Medulla oblongata (tissue), 1 donor: ENCODE measurements around the gene KCNMA1.
A peak's percentile ranks its signal among the peaks of the same experiment; 100 is the strongest.

Experiments
- DNase-seq: peaks from one replicate; pipeline ENCODE4 v3.0.0-alpha.2; 2015; ENCODE audit errors: extremely low spot score

Gene KCNMA1

DNA sequence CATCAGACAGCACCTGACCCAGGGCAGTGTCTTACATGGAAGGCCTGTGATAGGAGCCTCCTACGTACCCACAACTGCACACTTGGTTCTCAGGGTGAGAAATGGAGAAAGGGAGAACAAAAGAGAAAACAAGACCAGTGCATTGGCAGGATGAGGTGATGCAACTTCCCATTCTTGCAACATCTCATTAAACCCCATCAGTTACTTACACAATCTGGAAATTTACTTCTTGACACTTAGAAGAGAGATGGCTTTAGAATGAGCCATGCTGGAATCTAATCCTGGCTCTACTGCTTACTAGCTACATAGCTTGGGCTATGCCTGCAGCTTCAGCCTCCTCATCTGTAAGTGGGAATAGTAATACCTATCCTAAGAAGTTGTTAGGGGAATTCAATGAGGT lies 391.7 kb downstream of the KCNMA1 start:
- peak; percentile 64 for DNase-seq

DNA sequence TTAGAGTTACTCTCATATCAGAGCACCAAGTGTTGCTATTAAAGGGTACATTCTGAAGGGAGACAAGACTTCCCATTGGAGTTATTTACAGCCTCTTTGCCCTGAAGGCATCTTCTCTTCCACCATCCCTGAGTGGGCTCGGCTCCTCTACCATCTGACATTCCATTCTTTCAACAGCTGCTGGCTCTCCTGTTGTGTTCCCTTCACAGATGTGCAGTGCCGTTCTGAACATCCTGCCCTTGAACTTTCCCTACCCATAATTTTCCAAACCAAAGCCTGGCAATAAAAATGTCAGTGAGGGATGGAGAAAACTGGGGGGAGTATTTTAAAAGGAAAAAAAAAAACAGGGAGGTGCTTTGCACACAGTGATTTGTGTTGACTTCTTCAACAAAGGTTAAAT lies 392.9 kb downstream of the KCNMA1 start:
- no peak for DNase-seq

DNA sequence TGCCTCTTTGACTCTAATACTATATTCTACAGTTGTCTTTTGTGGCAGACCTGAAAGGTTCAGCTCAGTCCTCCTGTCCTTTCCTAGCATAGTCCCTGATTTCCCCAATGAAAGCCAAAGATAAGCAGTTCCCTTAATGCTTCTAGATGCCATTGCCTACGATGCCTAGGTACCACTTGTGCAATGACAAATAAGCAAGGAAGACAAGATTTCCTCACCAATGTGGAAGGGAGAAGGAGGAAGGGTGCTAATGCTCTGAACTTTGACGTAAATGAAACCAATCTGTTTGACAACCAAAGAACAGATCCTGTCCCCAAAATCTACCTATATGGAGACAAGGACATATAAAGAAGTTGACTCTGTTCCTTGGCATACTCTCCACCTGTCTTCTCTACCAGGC lies 393.3 kb downstream of the KCNMA1 start:
- no peak for DNase-seq

DNA sequence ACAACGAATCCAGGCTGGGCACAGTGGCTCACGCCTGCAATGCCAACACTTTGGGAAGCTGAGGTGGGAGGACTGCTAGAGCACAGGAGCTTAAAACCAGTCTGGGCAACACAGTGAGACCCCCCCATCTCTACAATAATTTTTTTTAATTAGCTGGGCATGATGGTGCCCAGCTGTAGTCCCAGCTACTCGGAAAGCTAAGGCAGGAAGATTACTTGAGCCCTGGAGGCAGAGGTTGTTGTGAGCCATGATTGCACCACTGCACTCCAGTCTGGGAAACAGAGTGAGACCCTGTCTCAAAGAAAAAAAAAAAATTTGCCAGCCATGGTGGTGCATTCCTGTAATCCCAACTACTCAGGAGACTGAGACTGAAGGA lies 396.3 kb downstream of the KCNMA1 start:
- no peak for DNase-seq

DNA sequence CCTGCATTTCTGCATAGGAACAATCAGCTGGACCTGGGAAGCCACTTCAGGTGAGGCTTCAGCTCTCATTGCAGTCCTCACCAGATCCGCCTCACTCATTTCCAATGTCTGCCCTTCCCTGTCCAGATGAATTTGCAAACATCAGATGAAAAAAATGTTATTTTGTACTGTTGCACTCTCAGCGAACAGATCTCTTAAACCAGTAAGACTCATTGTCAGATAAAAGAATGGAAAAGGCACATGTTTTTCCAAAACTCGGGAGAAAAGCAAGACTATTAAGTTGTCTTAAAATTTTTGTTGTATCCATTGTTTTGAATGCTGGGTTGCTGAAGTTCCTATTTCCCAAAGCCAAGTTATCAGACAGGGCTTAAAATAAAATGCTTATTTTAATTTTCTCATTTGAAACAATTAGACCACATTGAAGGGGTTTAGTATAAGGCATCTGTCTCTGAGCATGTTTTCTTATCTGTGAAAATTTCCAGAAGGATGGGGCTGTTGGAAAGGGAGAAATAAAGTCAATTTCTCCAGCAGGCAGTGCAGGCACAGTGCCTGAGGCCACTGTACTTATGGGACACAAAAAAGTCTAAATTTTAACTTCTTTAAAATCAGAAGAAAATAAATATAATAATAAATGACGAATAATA lies 396.8 kb downstream of the KCNMA1 start:
- no peak for DNase-seq

DNA sequence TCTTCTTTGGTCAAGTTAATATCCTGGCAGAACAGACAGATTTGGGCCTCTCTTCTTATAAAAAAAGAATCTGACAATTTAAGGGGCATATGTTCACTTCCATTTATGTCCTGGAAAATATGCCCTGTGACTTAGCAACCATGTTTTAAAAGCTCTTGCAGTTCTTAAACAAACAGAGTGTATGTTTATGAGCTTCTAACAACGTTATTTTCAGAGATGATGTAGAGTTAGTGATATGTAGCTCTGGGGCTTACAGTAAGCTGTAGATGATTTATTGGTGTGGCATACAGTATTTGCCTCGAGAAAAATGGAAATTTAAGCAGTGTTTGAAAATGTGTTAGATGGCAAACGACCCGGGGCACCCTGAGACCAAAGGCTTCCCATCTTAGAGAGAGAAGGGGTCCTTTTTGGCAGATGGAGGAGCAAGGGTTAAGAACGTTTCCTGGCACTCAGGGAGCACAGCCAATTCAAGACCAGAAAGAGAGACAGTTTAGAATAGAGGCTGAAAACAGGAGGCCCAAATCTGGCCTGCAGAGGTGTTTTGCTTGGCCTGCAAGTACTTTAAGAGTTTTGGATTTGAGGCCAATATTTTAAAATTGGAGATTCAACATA lies 397.5 kb downstream of the KCNMA1 start:
- no peak for DNase-seq

DNA sequence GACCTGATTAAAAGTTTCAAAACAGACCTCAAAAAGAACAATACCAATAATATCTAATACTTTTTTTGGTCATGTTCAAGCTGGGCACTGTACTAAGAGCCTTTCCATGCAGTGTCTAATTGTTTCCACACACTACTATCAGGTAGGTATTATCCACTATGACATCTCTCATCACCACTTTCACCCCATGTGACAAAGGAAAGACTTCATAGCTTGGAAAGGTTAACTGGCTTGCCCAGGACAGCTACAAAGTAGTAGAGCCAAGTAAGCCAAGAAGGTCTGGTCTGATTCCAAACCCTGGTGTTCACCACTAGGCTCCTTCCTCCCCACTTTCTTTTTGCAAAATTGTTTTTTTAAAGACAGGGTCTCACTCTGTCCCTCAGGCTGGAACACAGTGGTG lies 400.5 kb downstream of the KCNMA1 start:
- DNase-seq = no peak

DNA sequence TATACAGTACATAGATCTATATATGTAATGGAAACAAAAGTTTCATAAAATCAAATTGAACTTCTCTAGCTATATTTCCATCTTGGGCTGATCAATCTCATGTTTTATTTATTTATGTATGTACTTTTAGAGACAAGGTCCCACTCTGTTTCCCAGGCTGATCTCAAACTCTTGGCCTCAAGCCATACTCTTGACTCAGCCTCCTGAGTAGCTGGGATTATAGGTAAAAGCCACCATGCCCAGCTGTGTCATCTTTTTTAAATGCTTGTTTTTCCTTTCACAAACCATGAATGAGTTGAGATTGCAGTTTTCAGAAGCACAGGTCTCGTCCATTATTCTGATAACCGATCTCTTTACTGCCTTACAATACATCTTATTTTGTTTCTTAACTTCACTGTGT lies 400.9 kb downstream of the KCNMA1 start:
- DNase-seq = no peak

DNA sequence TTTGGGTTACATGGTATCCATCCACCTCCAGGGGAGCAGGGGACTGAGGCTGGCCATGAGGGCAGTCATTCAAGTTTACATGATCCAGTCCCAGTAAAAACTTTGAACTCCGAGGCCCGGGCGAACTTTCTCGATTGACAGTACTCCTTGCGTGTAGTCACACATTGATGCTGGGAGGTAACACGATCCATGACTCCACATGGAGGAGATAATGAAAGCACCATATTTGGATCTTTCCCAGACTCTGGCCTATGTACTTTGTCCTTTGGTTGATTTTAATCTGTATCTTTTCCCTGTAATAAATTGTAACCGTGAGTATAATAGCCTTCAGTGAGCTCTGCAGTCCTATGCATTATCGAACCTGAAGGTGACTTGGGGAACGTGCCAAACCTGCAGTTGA lies 401.6 kb downstream of the KCNMA1 start:
- no peak for DNase-seq

DNA sequence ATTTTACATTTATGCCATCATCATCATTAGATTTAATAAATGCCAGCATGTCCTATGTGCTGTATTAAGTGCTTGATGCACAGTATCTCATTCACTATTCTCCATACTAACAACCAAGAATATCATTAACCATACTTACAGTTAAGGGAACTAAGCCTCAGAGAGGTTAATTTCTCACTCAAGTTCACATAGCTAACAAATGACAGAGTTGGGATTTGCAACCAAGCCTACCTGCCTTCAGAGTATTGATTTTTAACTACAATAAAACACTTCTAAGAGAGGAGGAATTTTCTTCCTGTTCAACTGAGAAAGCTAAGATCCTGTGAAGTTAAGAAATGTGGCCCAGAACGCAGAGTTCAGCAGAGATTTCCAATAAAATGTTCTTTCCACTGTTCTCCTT lies 403.0 kb downstream of the KCNMA1 start:
- DNase-seq = no peak

DNA sequence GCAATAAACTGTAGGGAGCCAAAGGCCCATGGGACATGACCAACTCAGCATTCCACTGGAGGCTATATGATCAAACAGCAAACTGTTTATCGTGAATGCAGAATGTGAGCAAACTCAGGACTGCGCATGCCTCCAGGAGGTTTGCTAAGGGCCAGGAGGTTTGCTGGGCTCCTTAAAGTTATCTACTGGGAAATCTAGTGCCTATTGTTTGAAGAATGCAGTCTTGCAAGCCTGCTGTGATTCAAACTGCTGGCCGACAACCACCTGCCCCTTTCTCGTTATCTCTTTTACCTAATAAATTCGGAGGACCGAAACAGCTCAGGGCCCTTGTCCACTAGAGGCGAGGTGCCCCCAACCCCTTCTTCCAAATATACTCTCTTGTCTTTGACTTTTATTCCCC lies 404.1 kb downstream of the KCNMA1 start:
- DNase-seq = no peak

DNA sequence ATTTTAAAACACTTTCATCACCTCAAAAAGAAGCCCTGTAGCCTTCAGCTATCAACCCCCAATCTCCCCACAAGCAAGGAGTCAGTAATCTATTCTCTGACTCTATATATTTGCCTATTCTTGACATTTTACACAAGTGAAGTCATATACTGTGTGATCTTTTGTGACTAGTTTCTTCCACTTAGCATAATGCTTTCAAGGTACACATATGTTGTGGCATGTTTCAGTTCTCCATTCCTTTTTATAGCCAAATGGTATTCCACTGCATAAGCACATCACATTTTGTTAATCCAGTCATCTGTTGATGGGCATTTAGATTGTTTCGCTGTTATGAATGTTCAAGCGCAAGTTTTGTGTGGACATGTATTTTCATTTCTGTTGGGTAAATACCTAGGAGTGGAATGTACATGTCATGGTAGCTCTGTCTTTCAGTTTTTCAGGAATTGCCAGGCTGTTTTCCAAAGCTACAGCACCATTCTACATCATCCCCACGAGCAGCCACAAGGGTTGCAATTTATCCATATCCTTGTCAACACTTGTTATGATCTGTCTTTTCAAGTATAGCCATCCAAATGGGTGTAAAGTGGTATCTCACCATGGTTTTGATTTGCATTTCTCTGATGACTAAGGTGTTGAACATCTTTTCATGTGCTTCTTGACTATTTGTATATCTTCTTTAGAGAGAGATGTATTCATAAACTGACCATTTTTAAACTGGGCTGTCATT lies 405.6 kb downstream of the KCNMA1 start:
- no peak for DNase-seq

DNA sequence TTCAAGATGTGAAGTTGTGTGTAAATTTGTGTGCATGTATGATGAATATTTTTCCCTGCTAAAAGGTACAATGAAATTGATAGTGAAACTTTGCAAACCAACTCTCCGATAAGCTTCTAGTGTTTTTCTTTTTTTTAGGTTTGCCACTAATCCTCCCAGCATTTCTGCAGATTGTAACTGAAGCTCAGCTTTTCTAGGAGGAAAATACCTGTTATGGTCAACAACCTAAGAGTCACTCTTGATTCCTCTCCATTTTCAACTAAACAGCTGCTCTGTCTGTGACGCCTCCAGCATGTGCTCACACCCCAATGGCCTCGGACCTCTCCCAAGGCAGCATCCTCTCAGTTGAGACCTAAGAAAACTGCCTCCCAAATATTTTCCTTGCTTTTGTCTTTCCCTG lies 406.2 kb downstream of the KCNMA1 start:
- DNase-seq = no peak

DNA sequence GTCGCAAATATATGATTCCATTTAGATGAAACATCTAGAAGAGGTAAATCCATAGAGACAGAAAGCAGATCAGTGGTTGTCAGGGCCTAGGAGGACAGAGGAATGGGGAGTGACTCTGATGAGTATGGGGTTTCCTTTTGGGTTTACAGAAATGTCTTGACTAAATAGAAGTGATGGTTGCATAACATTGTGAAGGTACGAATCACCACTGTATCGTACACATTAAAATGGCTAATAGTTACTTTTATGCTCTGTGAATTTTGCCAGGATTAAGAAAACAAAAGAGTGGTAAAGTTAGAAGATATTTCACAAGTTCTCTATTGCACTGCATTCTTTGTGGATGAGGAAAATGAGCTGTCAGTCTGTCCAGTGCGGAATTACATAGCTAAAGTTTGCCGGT lies 407.4 kb downstream of the KCNMA1 start:
- DNase-seq = no peak

DNA sequence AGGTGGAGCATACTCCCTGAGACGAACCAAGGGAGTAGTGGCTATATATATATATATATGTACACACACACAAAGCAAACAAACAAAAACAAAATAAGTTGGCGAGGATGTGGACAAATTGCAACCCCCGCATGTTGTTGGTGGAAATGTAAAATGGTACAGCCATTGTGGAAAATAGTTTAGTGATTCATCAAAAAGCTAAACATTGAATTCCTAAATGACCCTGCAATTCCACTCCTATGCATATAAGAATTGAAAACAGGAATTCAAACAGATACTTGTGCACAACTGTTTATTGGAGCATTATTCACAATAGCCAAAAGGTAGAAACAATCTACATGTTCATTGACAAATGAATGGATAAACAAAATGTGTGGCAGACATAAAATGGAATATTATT lies 407.9 kb downstream of the KCNMA1 start:
- DNase-seq = no peak

DNA sequence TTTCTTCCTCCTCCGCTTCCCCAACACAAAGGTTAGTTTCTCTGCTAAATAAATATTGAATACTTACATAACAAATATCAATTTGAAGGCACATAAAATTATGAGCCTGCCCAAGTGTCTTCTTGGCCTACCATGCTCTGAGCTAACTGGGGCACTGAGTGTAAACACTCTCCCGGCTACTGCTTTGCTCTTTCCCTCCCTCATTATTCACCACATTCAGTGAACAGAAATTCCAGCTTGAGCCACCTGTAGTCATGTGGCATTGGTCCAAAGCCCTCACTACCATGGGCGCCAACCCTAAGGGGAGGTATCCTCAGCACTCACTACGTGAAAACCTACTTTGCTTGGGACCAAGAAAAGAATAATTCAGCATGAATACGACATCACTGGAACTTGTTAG lies 409.0 kb downstream of the KCNMA1 start:
- DNase-seq = no peak

DNA sequence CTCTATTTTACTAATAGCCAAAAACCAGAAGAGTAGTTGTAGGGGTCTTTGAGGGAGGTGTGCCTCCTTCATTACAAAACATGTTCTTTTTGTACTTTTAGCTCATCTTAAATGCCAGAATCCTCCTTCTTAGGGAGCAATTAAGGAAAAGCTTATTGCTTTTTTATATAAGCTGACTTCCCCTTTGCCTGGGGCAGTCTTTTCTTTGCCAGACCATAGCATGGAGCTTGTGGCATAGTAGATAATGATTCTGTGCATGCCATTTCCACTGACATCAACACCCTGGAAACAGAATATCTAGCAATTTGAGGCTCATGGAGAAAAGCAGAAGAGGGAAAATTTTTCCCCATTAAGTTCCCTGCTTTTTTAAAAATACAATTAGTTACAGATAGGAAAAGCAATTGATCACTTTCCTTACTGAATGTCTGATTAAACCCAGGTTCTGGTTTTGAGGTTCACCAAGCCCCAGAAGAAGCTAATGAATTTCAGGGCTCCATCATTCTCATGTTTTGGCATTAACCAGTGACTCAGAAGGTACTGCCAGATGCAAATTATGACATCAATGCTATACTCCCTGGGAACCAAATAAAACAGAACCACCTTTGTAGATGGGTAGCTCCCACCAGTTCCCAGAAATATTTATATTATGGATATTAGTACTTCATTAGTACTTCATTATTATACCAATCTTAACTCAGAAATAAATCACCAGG lies 410.6 kb downstream of the KCNMA1 start:
- no peak for DNase-seq

DNA sequence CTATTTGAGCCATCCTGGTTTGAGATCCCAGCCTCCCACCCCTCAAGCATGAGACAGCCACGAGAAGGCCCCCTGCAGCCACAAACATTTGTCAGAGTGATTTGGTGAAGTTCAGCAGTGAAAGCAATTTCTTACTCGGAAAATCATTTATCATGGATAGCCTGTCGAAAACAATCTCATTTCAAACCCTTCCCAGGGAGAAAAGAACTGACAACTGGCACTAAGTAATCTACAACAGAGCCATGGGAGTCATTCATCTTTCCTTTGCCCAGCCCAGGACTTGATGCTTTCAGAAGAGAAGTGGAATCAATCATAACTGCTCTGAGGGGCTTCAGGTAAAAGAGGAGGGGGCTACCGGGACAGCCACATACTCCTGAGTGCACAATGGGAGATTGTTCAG lies 411.2 kb downstream of the KCNMA1 start:
- DNase-seq = no peak

DNA sequence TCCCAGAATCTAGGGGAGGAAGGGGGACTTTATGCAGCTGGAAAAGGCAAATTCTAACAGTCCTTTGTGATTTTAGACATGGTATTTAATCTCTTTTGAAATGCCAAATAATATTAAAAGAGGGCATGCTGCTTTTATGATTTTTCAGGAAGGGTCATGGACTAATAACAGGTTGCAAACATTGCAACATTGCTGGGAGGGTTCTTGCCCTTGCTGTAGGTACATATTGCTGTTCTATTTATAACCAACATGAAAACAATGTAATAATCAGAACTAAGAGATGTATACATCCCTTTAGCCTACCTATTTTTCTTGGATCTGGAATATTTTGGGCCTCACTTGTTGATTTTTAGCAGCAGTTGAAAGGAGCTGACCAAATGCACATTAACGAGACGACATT lies 411.6 kb downstream of the KCNMA1 start:
- no peak for DNase-seq

DNA sequence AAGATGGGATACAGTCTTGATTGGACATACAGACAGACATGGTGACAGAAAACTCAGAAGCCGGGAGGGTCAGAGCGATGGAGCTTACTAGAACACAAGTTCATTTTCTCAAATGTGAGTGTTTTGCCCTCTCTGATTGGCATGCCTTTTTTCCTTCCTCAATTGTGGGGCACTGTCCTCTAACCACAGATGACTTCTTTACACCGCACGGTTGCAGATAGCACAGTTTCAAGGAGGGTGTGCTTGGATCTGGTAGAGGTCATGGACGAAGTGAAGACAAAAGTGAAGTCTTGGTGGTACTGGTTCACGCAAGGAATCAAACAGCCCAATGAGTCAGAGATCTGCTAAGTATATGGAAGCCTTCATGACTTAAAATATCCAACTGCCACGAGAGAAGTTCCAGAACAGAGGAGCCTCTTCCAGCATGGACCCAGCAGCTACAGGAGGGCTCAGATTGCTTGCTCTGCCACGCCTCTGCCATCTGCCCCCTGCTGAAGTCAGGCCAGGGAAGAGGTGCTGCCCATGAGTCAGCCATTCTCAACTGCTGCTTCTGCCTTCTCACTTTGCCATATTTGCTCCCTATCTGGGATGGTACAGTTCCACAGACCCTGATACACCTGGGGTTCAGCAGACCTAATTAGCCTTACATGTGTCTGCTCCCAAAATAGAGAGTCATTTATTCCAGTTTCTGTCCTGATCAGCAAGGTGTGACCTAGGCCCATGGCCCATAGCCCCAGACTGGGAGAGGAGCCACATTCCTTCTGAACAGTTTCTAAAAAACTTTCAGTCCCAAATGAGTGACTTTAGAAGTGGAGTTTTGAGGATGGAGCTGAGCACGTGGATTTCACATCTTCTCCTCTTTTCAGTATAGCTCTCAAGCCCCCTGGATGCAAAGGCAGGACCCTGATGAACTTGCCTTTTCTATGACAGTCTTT lies 413.8 kb downstream of the KCNMA1 start:
- DNase-seq = no peak

DNA sequence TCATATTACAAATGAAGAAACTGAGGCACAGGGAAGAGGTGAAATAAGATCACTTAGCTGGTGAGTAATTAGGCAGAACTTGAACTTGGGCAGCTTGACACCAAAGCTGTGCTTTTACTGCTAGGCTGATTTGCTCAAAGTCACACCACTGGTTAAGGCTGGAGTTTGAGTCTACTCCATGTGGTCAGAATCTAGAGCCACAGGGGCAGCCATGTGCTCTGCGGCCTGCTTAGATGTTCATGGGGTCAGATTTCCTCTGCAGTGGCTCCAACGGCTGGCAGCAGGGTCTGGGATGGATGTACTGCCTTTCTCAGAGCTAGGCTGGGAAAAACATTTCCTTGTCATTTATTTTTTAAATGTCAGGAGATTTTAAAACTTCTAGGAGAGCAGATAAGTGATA lies 417.5 kb downstream of the KCNMA1 start:
- no peak for DNase-seq

DNA sequence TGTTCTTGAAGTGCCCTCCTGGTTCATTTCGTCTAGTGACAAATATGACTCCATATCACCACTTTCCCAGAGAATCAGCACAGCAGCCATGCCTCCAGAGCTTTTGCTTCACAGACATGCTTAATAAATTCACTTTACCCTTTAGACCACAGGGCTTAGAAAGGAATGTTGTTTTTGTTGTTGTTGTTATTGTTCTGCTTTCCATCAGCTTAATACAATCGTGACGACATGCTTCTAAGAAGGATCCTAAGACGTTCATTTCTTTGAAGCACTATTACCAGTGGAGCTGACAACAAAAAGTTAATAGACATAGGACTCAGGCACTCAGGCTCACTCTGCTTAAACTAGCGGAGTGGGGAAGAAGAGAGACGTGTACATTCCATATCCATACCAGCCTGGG lies 418.6 kb downstream of the KCNMA1 start:
- no peak for DNase-seq
